Measurements from ENCODE around the gene SVIL.
"Not testable (repeated sequence)": the region's sequence is repeated elsewhere in the genome, so short reads cannot be mapped to it uniquely, and the experiment has no call there.

DNA sequence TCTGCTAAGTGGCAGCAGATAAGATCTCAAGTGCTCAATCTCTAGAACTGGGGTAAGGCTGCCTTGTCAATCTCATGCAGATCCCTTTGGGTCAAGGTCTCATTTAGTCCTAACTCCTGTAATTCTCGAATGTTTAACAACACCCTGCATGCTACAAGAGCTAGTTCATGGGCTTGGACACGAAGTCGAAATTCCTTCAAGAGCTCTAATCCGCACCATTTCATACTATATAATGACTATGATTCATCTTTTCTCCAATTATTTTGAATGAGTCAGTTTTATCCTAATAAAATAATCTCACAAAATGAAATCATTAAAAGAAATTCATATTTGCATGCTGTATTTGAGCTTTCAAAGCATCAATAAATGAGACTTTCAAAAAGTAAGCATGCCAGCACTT is 119.7 kb downstream of the SVIL start:
- TF ChIP-seq, protein P1, sequence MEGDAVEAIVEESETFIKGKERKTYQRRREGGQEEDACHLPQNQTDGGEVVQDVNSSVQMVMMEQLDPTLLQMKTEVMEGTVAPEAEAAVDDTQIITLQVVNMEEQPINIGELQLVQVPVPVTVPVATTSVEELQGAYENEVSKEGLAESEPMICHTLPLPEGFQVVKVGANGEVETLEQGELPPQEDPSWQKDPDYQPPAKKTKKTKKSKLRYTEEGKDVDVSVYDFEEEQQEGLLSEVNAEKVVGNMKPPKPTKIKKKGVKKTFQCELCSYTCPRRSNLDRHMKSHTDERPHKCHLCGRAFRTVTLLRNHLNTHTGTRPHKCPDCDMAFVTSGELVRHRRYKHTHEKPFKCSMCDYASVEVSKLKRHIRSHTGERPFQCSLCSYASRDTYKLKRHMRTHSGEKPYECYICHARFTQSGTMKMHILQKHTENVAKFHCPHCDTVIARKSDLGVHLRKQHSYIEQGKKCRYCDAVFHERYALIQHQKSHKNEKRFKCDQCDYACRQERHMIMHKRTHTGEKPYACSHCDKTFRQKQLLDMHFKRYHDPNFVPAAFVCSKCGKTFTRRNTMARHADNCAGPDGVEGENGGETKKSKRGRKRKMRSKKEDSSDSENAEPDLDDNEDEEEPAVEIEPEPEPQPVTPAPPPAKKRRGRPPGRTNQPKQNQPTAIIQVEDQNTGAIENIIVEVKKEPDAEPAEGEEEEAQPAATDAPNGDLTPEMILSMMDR (conservative IDR thresholded peaks at IDR 0.05 in 1 of 2, IDR thresholded peaks at IDR 0.05 in 1 of 2; ENCODE audit: low read depth in 1 of 2, low read length in 2 of 2) = not testable (repeated sequence)
- not testable (repeated sequence) for TF ChIP-seq EZH2 (IDR thresholded peaks at IDR 0.05; ENCODE audit: low read length, missing control alignments)

Data from fibroblast of lung (primary cell).